Cardiac fibroblast (primary cell): ENCODE measurements around the gene ACSF3.

ENCODE experiments used
- DNase-seq, 2 donors: peaks; one replicate each; pipeline versions ENCODE4 v3.0.0 to v3.0.0-alpha.2; 2010; ENCODE audit warnings: low read depth in 2 of 2
- H3K4me3 ChIP-seq, 2 donors: replicated peaks in 1 of 2; 1 replicate in 1 of 2; 2 replicates in 1 of 2; pipeline ENCODE4 v1.5.1; 2011; ENCODE audit warnings: low read depth in 2 of 2, low read length in 2 of 2, mild to moderate bottlenecking in 2 of 2, moderate library complexity in 1 of 2
- TF ChIP-seq, protein P1 (sequence below): IDR thresholded peaks from one replicate; pipeline ENCODE4 v1.5.1; 2011; ENCODE audit warnings: low read depth, mild to moderate bottlenecking, low read length, inconsistent platforms

ACSF3 gene

DNA sequence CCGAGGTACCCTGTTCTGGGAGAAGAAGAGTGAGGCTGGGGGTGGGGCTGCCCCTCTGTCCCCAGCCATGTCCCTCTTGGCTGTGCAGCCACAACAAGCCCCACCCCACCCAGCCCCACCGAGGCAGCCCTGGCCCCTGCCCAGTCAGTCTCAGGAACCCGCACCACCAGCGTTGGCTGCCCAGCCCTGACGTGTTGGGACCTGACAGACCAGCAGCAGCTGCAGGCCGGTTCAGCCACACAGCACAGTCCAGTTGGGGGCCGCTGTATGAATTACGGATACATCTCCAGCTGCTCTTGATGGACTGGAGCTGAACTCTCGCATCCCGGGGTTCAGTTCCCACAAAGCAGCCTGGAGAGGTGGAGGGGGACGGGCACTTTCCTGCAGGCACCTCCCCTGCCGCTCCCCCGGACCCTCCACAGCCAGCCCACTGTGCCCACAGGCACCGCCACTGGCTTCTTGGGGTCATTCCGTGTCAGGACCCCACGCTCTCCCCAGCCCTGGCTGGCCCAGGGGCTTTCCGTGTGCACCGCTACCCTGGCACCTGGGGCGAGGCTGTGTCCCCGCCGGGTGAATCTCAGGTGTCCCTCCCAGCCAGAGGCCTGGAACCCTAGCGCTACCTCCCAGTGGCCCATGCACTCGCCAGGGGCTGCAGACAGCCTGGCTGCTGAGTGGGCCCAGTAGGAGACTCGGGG, 84.9 kb downstream of the ACSF3 start:
- no peak for DNase-seq
- TF ChIP-seq, protein P1, sequence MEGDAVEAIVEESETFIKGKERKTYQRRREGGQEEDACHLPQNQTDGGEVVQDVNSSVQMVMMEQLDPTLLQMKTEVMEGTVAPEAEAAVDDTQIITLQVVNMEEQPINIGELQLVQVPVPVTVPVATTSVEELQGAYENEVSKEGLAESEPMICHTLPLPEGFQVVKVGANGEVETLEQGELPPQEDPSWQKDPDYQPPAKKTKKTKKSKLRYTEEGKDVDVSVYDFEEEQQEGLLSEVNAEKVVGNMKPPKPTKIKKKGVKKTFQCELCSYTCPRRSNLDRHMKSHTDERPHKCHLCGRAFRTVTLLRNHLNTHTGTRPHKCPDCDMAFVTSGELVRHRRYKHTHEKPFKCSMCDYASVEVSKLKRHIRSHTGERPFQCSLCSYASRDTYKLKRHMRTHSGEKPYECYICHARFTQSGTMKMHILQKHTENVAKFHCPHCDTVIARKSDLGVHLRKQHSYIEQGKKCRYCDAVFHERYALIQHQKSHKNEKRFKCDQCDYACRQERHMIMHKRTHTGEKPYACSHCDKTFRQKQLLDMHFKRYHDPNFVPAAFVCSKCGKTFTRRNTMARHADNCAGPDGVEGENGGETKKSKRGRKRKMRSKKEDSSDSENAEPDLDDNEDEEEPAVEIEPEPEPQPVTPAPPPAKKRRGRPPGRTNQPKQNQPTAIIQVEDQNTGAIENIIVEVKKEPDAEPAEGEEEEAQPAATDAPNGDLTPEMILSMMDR, result no peak
- H3K4me3 ChIP-seq, result no peak overlapping the region

DNA sequence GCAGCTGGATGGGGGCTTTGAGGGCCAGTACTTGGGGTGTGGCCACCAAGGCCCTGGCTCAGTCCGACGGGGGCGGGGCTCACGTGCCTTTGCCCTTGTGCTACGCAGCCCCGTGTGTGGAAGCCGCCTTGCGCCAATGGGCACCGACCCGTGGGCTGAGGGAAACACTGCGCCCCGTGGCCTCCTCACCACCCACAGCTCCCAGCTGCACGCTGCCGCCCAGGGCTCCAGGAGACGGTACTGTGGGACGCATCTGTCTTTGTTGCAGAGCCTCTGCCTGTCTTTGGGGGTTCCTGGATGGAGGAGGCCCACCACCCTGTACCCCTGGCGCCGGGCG, 85.5 kb downstream of the ACSF3 start:
- DNase-seq, result no peak
- H3K4me3 ChIP-seq, result no peak overlapping the region
- TF ChIP-seq, protein P1, result no peak

DNA sequence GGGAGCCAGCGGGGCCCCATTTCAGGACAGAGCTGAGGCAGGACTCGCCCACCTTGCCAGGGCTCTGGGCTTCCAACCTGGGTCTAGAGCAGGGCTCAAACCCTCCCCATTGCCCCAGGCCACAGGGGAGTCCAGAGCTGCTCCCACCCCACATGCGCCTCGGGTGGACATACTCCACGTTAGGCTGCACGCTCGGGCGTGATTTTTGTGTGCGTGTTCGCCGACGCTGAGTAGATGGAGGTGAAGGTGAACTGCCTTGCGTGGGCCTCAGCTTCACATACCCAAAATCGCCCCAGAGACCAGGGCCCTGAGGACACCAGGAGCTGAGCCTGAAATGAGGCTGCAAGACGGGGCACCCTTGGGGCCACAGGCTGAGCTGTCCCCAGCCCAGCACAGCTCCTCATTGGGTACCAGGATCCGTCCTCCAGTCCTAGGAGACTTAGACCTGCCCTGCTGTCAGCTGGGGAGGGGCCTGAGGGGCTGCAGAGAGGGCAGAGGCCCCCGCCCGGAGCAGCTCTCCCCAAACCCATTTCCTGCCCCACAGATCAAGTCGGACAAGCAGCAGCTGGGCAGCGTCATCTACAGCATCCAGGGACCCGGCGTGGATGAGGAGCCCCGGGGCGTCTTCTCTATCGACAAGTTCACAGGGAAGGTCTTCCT, 86.1 kb downstream of the ACSF3 start:
- TF ChIP-seq, protein P1, result no peak
- no peak overlapping the region for H3K4me3 ChIP-seq
- no peak for DNase-seq

DNA sequence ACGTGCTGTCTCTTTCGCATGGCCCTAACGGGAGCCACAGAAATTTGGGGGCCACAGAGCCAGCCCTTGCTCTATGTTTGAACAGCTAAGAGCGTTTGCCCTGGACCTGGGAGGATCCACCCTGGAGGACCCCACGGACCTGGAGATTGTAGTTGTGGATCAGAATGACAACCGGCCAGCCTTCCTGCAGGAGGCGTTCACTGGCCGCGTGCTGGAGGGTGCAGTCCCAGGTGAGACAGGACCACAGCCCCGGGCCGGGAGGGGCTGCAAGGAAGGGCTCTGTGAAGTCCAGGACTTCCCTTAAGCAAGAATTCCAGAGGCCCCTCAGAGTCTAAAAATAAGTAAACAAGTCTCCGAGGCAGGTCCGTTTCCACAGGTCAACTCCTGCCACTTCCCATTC, 89.8 kb downstream of the ACSF3 start:
- H3K4me3 ChIP-seq, result no peak overlapping the region
- TF ChIP-seq, protein P1, result no peak
- DNase-seq, result no peak

DNA sequence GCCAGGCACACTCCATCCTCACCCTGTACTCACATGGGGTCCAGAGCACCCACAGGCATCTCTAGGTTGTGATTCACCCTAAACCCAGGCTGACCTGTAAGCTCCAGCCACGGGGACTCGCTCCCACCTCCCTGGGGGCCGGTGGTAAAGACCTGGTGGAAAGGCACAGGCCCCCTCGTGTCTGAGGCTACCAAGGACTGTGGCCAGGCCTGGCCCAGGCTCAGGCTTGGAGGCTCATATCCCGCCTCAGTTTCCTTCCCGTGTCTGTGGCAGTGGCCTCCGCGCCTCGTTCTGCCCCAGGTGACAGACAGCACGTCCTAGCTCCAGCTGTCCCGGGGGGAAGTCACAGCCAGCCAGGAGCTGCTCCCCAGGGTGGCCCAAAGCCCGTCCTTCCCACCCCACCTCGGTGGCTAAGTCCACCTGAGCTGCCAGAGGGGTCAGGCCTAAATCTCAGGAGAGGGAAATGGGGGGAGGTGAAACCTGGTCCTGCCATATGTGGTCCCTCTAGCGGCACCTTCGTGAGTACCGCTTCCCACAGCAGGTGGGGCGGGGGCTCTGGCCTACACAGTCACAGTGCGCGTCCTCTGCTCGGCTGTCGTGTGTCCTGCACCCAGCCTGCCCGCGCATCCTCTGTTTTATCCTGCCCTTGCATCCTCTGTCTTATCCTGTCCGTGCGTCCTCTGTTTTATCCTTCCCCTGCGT, 90.5 kb downstream of the ACSF3 start:
- no peak for DNase-seq
- no peak overlapping the region for H3K4me3 ChIP-seq
- TF ChIP-seq, protein P1, result no peak

DNA sequence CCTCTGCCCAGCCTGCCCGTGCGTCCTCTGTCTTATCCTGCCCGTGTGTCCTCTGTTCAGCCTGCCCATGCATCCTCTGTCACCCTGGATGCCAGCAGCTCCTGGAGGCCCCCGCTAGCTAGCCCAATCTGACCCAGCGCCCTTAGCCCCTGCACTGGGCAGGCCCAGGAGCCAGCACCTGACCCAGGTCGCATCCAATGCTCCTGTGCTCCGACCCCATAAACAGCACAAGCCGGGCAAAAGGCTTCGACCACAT, 91.0 kb downstream of the ACSF3 start:
- TF ChIP-seq, protein P1, result no peak
- no peak overlapping the region for H3K4me3 ChIP-seq
- no peak for DNase-seq
